SK-N-MC (cell line): Measurements from ENCODE around the gene CACNA1C.

ENCODE experiments used
- EZH2 ChIP-seq: fragments of 200-600 bp; sonication (generic); IDR thresholded peaks from one replicate; pipeline ENCODE4 v1.6.1; 2017; ENCODE audit warnings: antibody characterized with exemption
- POLR2AphosphoS5 ChIP-seq: IDR thresholded peaks from 2 replicates; pipeline ENCODE4 v1.6.1; 2012; ENCODE audit warnings: mild to moderate bottlenecking, low read depth, low read length, borderline replicate concordance

- TF ChIP-seq EZH2 (no peak), POLR2AphosphoS5 (no peak)
These were observed 531.0 kb downstream of the CACNA1C start for GRCh38 chr12:2583642-2584401.
